K562 (cell line): ENCODE measurements around the gene RUNX3. TPM values are rescaled to one million over a fixed set of nuclear protein-coding genes. Genes with fewer than 3 reads are reported as not detected.
A peak's percentile ranks its signal among the peaks of the same experiment; 100 is the strongest.

Experiments used
- ATAC-seq: fragments of 200-7000 bp; cut with Tn5 transposase; 3 replicates; pipeline ENCODE4 v1.9.1; 2020; ENCODE audit warnings: moderate library complexity
- BruUV-seq: library from RNA; stranded (reverse); fragments of 400-500 nt; replicated peaks from 2 replicates; lab custom pipeline; 2021; lab: Mats Ljungman, UMichigan
- CTCF ChIA-PET: fragments of 300-600 bp; formaldehyde crosslinking; extraction: SDS; loops from one replicate; lab custom pipeline; 2021; ENCODE audit warnings: low intra/inter-chr PET ratio; lab: Yijun Ruan, JAX
- POLR2A ChIA-PET: fragments of 300-600, 350-650 bp; sonication (Branson Sonifier 250); formaldehyde crosslinking; extraction: SDS; loops from one replicate; lab custom pipeline; 2021; ENCODE audit warnings: antibody characterized with exemption, inconsistent platforms; lab: Yijun Ruan, JAX
- DNase-seq, 4 experiments: peaks; one replicate each; pipeline versions ENCODE4 v3.0.0 to v3.0.0-alpha.2; 2011 to 2018; ENCODE audit warnings: low spot score in 3 of 4, mixed read lengths in 3 of 4; ENCODE audit errors: extremely low read depth in 1 of 4
- FAIRE-seq: peaks from 2 replicates; lab custom pipeline; 2011; peaks lifted over from hg19 to GRCh38; lab: Jason Lieb, UNC
- H2AFZ ChIP-seq: 2 replicates; pipeline ENCODE4 v1.6.0; 2011; ENCODE audit warnings: low read depth, low read length, control low read depth, inconsistent platforms
- H3K27ac ChIP-seq: fragments of 200-600 bp; 3 replicates; pipeline ENCODE4 v1.8.0; 2011; ENCODE audit warnings: low read depth, mild to moderate bottlenecking, control low read depth, inconsistent platforms, low read length, moderate library complexity, mixed read lengths; ENCODE audit errors: extremely low read depth
- H3K27me3 ChIP-seq, 2 experiments: fragments of 300-600 bp in 1 of 2; 2 replicates in 1 of 2; 3 replicates in 1 of 2; pipeline versions ENCODE4 v1.6.0 to v1.8.0; 2011; ENCODE audit warnings: inconsistent platforms in 2 of 2, low read length in 2 of 2, mild to moderate bottlenecking in 1 of 2, mixed read lengths in 1 of 2, moderate library complexity in 1 of 2; ENCODE audit not compliant: control insufficient read depth in 2 of 2, insufficient read depth in 2 of 2
- H3K36me3 ChIP-seq: fragments of 300-600 bp; 3 replicates; pipeline ENCODE4 v1.8.0; 2011; ENCODE audit warnings: mild to moderate bottlenecking, low read length, inconsistent platforms; ENCODE audit not compliant: control insufficient read depth, insufficient read depth
- H3K4me1 ChIP-seq, 2 experiments: fragments of 200-600 bp in 1 of 2; replicated peaks in 1 of 2; 2 replicates in 1 of 2; 3 replicates in 1 of 2; pipeline versions ENCODE4 v1.5.1 to v1.8.0; 2011; ENCODE audit warnings: inconsistent platforms in 2 of 2, low read length in 2 of 2, mild to moderate bottlenecking in 1 of 2, mixed read lengths in 1 of 2, moderate library complexity in 1 of 2; ENCODE audit not compliant: control insufficient read depth in 2 of 2, insufficient read depth in 2 of 2
- H3K4me2 ChIP-seq: 2 replicates; pipeline ENCODE4 v1.6.1; 2011; ENCODE audit warnings: low read length, control low read depth, inconsistent platforms, mixed read lengths; ENCODE audit not compliant: insufficient read depth
- H3K4me3 ChIP-seq: fragments of 200-600 bp; sonication (generic), shearing (Covaris generic); 2 replicates; pipeline ENCODE4 v1.5.1; 2016; ENCODE audit warnings: control low read depth, inconsistent platforms
- H3K79me2 ChIP-seq: fragments of 200-600 bp; 3 replicates; pipeline ENCODE4 v1.8.0; 2011; ENCODE audit warnings: low read length, inconsistent platforms; ENCODE audit not compliant: control insufficient read depth, insufficient read depth
- H3K9ac ChIP-seq, 2 experiments: 2 replicates each; pipeline versions ENCODE4 v1.6.0 to v1.6.1; 2011; ENCODE audit warnings: low read depth in 2 of 2, low read length in 2 of 2, control low read depth in 1 of 2, inconsistent platforms in 1 of 2, mild to moderate bottlenecking in 1 of 2, mixed read lengths in 1 of 2; ENCODE audit not compliant: insufficient read depth in 1 of 2
- H3K9me1 ChIP-seq: one replicate; pipeline ENCODE4 v1.6.0; 2011; ENCODE audit warnings: inconsistent platforms, mild to moderate bottlenecking, low read length, moderate library complexity; ENCODE audit not compliant: control insufficient read depth, insufficient read depth
- H3K9me3 ChIP-seq: replicated peaks from 2 replicates; pipeline ENCODE4 v1.5.1; 2011; ENCODE audit warnings: low read depth, low read length, inconsistent platforms; ENCODE audit not compliant: control insufficient read depth, insufficient read depth
- H4K20me1 ChIP-seq: replicated peaks from 2 replicates; pipeline ENCODE4 v1.6.1; 2011; ENCODE audit warnings: low read length, inconsistent platforms, mixed read lengths; ENCODE audit not compliant: control insufficient read depth, insufficient read depth
- GTF2B ChIP-seq: IDR thresholded peaks from 2 replicates; pipeline ENCODE4 v1.6.1; 2011; ENCODE audit not compliant: insufficient read length; ENCODE audit errors: extremely low read depth
- POLR2A ChIP-seq: fragments of 450-650 bp; conservative IDR thresholded peaks from 2 replicates; pipeline ENCODE4 v1.6.1; 2016
- SP1 ChIP-seq: sonication (generic); formaldehyde crosslinking; IDR thresholded peaks from 2 replicates; pipeline ENCODE4 v1.8.1; 2022; ENCODE audit warnings: mild to moderate bottlenecking, missing genetic modification reagents
- TBP ChIP-seq: optimal IDR thresholded peaks from 2 replicates; pipeline ENCODE3; 2011; ENCODE audit warnings: low read depth, low read length, improper control_type of control experiment
- ZNF347 ChIP-seq: fragments of 450-650 bp; formaldehyde crosslinking; IDR thresholded peaks from 2 replicates; pipeline ENCODE4 v1.4.0; 2020; ENCODE audit warnings: low read depth, mild to moderate bottlenecking, moderate library complexity
- WGBS: fragments of 100-300 bp; shearing (Covaris generic); methylation state at CpG from one replicate; pipeline ENCODE4 v1.1.6; 2016; ENCODE audit warnings: low coverage, mixed read lengths; ENCODE audit not compliant: insufficient coverage; ENCODE audit errors: missing lambda C conversion rate; 5-methylcytosine and 5-hydroxymethylcytosine counted together
- in situ Hi-C: fragments of 300-500 bp; cut with MboI; formaldehyde crosslinking; loops from 4 replicates; pipeline ENCODE4 v1.15.0; 2018; ENCODE audit warnings: inconsistent platforms, mixed read lengths
- intact Hi-C: fragments of 100-400 bp; cut with micrococcal nuclease; formaldehyde crosslinking; loops from 2 replicates; pipeline ENCODE4 v1.14.2; 2022
- polyA plus RNA-seq, 8 experiments: library from polyadenylated mRNA; depleted of rRNA in 4 of 8; stranded (reverse) in 5 of 8; unstranded in 3 of 8; fragments of >200 nt; fragmentation: Nextera tagmentation in 2 of 8; fragmentation: Illumina TruSeq in 1 of 8; extraction: Ambion mirVana in 2 of 8; extraction: Trizol in 1 of 8; gene quantifications; 2 replicates each; pipeline versions ENCODE4 v1.2.1 to v1.2.3, GENCODE V29; 2011 to 2014; ENCODE audit warnings: inconsistent platforms in 1 of 8, missing spikeins in 1 of 8
- total RNA-seq, 7 experiments: library from RNA; depleted of rRNA in 6 of 7; stranded (reverse); fragments of >200 nt in 6 of 7; fragmentation: Illumina TruSeq in 2 of 7; extraction: Trizol in 2 of 7; gene quantifications; 2 replicates each; pipeline versions ENCODE4 v1.2.1 to v1.2.3, GENCODE V29; 2011 to 2021; ENCODE audit warnings: low replicate concordance in 1 of 7
- TF ChIP-seq, protein P1 (sequence below): IDR thresholded peaks from 2 replicates; pipeline ENCODE4 v1.6.1; 2011; ENCODE audit warnings: borderline replicate concordance, low read depth, mild to moderate bottlenecking, moderate library complexity, low read length; ENCODE audit not compliant: insufficient read depth, poor library complexity, severe bottlenecking
- TF ChIP-seq, protein P2 (sequence below), 3 experiments: IDR thresholded peaks in 2 of 3; conservative IDR thresholded peaks in 1 of 3; 2 replicates each; pipeline ENCODE4 v1.5.1; 2011 to 2012; ENCODE audit warnings: low read length in 3 of 3, mild to moderate bottlenecking in 3 of 3, control low read depth in 2 of 3, improper control_type of control experiment in 1 of 3, inconsistent platforms in 1 of 3, low read depth in 1 of 3, mixed read lengths in 1 of 3, moderate library complexity in 1 of 3; ENCODE audit not compliant: insufficient read depth in 2 of 3

The RUNX3 gene
- total and polyA plus RNA-seq, 9 of the 15 experiments (the other 6 are each of a cell fraction or from before 2014, with no cell fraction given): 0.01 to 0.64 (median 0.09) TPM

GRCh38 chr1:24888971-24889676, 41.0 kb downstream of the RUNX3 start (continued):
- TF ChIP-seq, protein P1, sequence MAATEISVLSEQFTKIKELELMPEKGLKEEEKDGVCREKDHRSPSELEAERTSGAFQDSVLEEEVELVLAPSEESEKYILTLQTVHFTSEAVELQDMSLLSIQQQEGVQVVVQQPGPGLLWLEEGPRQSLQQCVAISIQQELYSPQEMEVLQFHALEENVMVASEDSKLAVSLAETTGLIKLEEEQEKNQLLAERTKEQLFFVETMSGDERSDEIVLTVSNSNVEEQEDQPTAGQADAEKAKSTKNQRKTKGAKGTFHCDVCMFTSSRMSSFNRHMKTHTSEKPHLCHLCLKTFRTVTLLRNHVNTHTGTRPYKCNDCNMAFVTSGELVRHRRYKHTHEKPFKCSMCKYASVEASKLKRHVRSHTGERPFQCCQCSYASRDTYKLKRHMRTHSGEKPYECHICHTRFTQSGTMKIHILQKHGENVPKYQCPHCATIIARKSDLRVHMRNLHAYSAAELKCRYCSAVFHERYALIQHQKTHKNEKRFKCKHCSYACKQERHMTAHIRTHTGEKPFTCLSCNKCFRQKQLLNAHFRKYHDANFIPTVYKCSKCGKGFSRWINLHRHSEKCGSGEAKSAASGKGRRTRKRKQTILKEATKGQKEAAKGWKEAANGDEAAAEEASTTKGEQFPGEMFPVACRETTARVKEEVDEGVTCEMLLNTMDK: no peak

DNA sequence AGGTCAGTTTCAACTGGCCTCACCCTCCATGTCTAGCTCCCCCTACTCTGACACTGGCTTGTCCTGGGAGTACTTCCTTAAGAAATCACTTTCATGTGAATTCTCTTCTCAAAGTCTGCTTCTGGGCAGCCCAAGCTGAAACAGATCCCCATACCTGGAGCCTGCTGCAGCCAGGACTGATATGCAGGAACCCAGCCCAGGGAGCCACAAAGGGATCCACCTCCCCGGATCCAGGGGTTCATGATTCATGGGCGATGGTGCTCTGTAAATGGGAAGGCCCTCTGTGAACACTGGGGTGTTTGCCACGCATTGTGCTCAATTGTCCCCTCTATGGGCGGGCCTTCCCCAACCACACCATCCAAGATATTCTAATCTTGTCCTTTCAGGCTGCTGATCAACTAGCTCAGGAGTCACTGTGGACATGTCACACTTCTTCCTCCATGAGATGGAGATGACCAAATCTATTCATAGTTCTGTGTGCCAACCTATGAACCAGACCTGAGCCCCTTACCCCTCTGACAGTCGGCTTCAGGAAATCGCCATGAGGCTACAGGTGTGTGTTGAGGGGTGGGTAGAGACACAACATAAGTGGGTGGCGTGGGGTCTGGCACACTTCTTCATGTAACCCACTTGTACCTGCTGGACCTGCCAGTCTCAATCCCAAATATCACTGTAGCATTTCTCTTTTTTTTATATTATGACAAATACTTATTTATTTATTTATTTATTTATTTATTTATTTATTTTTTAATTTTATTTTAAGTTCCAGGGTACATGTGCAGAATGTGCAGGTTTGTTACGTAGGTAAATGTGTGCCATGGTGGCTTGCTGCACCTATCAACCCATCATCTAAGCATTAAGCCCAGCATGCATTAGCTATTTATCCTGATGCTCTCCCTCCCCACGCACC, 41.8 kb downstream of the RUNX3 start:
- no peak for ATAC-seq
- Histone ChIP-seq H3K36me3 (no peaks in the 10 kb centered on the region), H3K27me3 (peaks cover 0 to 7% of the 10 kb centered on the region in 2 experiments; a peak in 2 of 5 replicates), H3K9ac (no peak overlapping the region), H3K4me1 (no peaks in the 10 kb centered on the region; a peak in 1 of 5 replicates), H3K9me1 (no peaks in the 10 kb centered on the region), H2AFZ (no peak overlapping the region), H4K20me1 (no peaks in the 10 kb centered on the region), H3K4me3 (no peak overlapping the region), H3K9me3 (0 out of 2 replicates have a peak, but pooled peaks cover 3% of the 10 kb centered on the region), H3K79me2 (no peaks in the 10 kb centered on the region), H3K4me2 (no peak overlapping the region), H3K27ac (no peak overlapping the region)
- in situ Hi-C loops (no loop called here), intact Hi-C loops (no loop called here)
- FAIRE-seq: no peak
- TF ChIP-seq TBP: peak; percentile 72
- TF ChIP-seq, protein P2, sequence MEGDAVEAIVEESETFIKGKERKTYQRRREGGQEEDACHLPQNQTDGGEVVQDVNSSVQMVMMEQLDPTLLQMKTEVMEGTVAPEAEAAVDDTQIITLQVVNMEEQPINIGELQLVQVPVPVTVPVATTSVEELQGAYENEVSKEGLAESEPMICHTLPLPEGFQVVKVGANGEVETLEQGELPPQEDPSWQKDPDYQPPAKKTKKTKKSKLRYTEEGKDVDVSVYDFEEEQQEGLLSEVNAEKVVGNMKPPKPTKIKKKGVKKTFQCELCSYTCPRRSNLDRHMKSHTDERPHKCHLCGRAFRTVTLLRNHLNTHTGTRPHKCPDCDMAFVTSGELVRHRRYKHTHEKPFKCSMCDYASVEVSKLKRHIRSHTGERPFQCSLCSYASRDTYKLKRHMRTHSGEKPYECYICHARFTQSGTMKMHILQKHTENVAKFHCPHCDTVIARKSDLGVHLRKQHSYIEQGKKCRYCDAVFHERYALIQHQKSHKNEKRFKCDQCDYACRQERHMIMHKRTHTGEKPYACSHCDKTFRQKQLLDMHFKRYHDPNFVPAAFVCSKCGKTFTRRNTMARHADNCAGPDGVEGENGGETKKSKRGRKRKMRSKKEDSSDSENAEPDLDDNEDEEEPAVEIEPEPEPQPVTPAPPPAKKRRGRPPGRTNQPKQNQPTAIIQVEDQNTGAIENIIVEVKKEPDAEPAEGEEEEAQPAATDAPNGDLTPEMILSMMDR (IDR thresholded peaks at IDR 0.05 in 2 of 3, conservative IDR thresholded peaks at IDR 0.05 in 1 of 3; ENCODE audit: insufficient read depth in 2 of 3, low read depth in 1 of 3, low read length in 3 of 3): 0 out of 6 replicates have a peak, but pooled peaks of 1 of the 3 experiments have one; percentile 6
- TF ChIP-seq ZNF347 (CRISPR knock-in tag): no peak
- peak; percentile 58; the same call in 1 of the 2 replicates for TF ChIP-seq POLR2A
- TF ChIP-seq GTF2B: peak; percentile 73
- TF ChIP-seq SP1: no peak
- peak in 1 of 4 experiments; percentile 4 for DNase-seq
- BruUV-seq: no TSS peak
- WGBS: 6% methylated on average over 9 of the region's 9 CpGs
- CTCF ChIA-PET: no interaction called here
- POLR2A ChIA-PET: interaction anchor here (0.6 to 1.3 kb wide), 2 partner anchors 15 to 37 kb away, joined by 3 to 5 read pairs; no protein-coding TSS in a partner anchor
